GM21423 (cell line): Measurements from ENCODE around the gene EEFSEC.

ENCODE experiments used
- ATAC-seq: cut with Tn5 transposase; IDR thresholded peaks from one replicate; pipeline ENCODE4 v1.9.1; 2021; ENCODE audit warnings: mild to moderate bottlenecking, moderate library complexity; ENCODE audit not compliant: unreplicated experiment

Gene EEFSEC

GRCh38 chr3:128435058-128435457 is 281.8 kb downstream of the EEFSEC start:
- no peak for ATAC-seq

DNA sequence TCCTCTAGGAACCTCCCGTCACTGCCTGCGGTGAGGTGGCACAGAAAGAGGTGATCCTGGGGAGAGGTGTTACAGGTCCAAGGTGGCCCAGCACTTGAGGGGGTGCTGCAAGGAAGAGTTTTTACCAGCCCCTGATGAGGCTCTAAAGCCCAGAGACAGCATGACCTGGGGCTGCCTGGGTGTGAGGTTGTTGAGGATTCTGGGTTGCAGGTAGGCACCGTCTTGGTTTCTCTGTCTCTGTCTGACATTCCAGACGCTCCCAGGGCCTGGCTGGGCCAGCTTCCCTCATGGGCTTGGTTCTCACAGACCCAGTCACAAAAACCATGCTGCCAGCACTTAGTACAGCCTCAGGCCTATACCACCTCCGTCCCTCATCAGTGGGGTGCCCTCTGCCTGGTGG is 282.3 kb downstream of the EEFSEC start:
- ATAC-seq: no peak

DNA sequence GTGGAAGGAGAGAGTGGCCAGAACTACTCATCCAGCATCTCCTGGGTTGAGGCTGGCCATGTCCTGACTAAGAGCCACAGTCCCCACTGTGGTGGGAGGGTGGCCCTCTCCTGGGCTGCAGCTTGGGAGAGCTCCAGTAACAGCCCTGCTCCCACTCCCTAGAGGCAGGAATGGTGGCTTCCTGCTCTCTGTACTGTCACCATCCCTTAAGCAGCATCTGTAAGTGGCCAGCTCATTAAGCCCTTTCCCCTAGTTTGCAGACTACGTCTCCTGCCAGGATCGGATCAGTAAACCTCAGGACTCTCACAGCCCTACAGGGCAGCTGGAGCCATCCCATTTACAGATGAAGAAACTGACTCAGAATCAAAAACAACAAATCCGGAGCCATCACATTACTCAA is 282.9 kb downstream of the EEFSEC start:
- no peak for ATAC-seq

DNA sequence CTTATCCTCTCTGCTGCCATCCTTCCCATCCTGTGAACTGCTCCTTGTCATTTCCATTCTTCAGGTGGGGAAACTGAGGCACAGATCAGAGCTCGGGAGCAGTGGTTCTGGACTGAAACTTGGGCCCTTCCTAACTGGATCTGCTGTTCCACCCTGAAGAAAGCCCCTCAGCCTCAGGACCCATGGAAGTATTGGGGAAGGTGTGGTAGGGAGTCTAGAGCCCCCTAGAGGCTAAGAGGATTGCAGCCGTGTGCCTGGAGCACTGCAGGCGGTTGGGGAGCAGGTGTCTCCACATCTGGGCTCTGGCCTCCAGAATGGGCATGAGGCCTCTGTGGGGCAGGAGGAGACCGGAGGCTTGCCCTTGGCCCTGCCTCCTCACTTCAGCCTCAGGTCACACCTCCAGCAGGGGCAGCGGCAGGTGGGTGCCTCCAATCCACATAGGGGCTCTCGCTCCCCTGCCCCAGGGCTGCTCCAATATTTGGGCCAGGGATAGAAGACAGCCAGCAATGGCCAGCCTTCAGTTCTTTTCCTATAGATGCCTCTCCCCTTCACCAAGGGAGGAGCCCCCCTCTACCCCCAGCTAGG is 285.3 kb downstream of the EEFSEC start:
- no peak for ATAC-seq

- ATAC-seq: no peak
These were observed 285.9 kb downstream of the EEFSEC start for GRCh38 chr3:128439226-128439625.

DNA sequence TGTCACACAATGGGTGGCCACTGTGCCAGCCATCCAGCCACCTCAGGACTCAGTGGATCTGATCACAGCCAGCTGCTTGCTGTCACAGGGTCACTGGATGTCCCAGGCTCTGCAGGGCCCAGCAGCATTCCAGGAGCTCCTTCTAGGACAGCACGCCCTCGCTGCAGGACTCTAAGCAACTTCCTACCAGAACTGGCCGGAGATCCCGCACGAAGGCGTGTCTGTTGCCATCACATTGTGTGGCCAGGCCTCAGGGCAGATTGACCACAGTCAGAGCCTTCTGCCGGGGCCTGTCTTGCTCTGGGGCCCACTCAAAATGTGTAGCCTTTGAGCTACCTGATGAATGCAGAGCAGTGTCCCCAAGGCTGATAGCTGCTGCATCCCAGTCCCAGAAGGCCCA is 288.8 kb downstream of the EEFSEC start:
- ATAC-seq: no peak

DNA sequence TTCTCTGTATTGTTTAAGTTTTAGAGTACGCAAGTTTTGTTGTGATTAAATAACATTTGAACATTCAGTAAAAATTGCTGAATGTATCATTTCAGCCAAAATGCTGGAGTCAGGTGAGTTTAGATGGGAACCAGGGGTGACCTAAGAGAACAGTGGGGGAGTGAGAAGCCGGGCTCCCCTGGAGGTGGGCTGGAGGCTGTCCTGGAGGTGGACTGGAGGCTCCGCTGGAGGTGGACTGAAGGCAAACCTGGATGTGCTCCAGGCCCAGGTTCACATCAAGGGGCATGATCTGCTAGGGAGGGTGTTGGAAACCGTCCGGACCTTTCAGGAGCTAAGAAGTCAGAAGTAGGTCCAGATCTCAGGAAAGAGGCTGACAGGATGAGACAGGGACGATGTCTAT is 289.7 kb downstream of the EEFSEC start:
- no peak for ATAC-seq

DNA sequence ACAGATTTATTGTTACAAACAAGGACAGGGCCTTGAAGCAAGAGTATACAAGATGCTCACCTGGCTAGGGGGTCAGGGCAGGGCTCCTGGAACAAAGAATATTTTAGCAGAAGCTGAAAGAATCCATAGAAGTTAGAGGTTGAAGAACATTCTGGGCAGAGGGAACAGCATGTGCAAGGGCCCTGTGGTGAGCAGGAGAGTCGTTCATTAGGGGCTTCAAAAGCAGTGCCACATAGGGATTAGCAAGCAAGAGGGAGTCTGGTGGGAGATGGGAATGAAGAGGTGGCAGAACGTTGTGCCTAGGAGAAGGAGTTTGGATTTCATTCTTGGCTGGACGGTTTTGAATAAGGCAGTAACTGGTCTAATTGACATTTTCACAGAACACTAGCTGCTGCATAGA is 290.5 kb downstream of the EEFSEC start:
- ATAC-seq: no peak

DNA sequence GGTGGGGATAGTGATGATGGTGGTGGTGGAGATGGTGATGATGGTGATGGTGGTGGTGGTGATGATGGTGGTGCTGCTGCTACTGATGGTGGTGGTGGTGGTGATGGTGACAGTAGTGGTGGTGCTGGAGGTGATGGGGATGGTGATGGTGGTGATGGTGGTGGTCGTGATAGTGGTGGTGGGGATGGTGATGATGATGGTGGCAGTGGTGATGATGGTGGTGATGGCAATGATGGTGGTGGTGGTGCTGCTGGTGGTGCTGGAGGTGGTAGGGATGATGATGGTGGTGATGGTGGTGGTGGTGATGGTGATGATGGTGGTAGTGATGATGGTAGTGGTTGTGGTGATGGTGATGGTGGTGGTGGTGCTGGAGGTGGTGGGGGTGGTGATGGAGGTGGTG is 292.1 kb downstream of the EEFSEC start:
- ATAC-seq: no peak

DNA sequence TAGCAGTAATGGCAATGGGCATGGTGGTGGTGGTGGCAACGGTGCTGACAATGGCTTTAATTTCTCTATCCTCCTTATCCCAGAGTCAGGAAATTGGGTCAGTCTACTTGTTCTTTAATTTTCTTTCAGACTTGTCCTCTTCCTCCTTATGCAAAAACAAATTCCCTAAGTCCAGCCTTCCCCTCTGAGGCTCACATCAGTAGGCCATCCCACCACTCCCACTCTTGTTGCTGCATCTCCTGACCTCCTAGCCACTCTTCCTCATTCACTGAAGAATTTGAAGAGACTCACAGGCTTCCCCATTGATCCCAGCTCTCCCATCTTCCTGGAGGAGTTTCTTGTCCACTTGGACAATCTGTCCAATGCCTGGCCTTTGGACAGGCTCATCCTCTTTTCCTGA is 293.5 kb downstream of the EEFSEC start:
- ATAC-seq: no peak

DNA sequence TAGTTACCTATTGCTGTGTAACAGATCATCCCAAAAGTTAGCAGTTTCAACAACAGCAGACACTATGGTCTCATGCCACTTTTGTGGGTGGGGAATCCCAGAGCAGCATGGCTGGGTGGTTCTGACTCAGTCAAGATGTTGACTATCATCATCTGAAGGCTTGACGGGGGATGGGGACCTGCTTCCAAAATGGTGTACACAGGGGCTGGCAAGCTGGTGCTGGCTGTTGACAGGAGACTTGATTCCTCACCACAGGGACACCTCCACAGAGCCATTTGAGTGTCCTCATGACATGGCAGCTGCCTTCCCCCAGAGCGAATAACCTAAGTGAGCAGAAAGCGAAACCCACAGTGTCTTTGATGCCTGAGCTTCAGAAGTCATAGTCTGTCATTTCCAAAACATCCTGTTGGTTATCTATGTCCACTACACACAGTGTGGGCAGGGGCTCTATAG is 294.3 kb downstream of the EEFSEC start:
- ATAC-seq: no peak

- no peak for ATAC-seq
These were observed 295.2 kb downstream of the EEFSEC start for GRCh38 chr3:128448491-128448890.

- no peak for ATAC-seq
These were observed 295.9 kb downstream of the EEFSEC start for GRCh38 chr3:128449111-128449638.

GRCh38 chr3:128452120-128452519 is 298.8 kb downstream of the EEFSEC start:
- no peak for ATAC-seq

DNA sequence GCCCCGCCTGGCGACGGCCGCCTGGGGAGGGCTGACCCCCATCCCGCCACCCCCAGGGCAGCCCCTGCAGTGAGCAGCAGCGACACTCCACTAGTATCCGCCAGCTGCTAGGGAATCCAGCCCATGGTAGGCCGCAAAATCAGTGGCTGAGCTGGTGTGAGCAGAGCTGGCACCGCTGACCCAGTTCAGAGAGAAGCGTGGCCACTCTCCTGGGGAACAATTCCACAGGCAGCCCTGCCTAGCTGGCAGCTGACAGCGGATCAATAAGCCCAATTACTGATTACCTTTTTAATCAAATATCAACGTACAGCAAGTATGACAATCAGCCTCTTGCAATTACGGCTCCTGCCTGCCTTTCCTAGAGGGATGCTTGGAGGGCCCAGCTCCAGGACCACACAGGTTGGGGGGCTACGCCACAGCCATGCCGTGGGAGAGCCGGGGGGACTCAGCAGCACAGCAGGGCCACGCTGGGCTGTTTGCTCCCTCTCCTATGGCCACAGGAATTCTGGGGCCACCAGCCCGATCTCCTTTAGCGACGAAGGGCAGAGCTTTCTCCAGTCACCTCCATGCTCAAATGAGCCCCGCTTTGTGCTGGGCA is 299.5 kb downstream of the EEFSEC start:
- no peak for ATAC-seq

GRCh38 chr3:128453501-128454309 is 300.4 kb downstream of the EEFSEC start:
- ATAC-seq: no peak

DNA sequence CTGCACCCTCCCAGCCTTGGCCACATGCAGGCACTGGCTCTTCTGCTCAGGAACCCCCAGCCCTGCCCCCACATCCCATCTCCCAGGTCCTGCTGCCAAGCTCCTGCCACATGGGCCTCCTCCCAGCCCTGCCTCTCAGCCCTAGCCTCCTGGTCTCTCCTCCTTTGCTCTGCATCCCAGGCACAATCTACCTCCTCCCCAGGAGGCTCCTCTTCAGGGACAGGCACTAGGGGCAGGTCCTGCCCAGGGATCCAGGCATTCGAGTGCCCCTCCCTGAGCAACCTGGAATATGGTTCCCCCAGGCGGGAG is 301.0 kb downstream of the EEFSEC start:
- no peak for ATAC-seq

GRCh38 chr3:128455116-128455515 is 301.8 kb downstream of the EEFSEC start:
- no peak for ATAC-seq

- ATAC-seq: no peak
These were observed 302.8 kb downstream of the EEFSEC start for GRCh38 chr3:128455786-128456748.

GRCh38 chr3:128456776-128457715 is 303.8 kb downstream of the EEFSEC start:
- no peak for ATAC-seq
